ENCODE measurements around the gene ADCY2.

The ADCY2 gene

GRCh38 chr5:7834982-7835381 is 439.0 kb downstream of the ADCY2 start:
- no peak for DNase-seq (ENCODE audit: low read depth)

GRCh38 chr5:7837403-7837802 is 441.5 kb downstream of the ADCY2 start:
- DNase-seq (ENCODE audit: low read depth): no peak

GRCh38 chr5:7842531-7842930 is 446.6 kb downstream of the ADCY2 start:
- no peak for DNase-seq (ENCODE audit: low read depth)

- DNase-seq (ENCODE audit: low read depth): no peak
These were observed 449.0 kb downstream of the ADCY2 start for GRCh38 chr5:7844901-7845300.

GRCh38 chr5:7845557-7845956 is 449.6 kb downstream of the ADCY2 start:
- no peak for DNase-seq (ENCODE audit: low read depth)

- DNase-seq (ENCODE audit: low read depth): no peak
These were observed 450.4 kb downstream of the ADCY2 start for GRCh38 chr5:7846327-7846726.

GRCh38 chr5:7848296-7848695 is 452.4 kb downstream of the ADCY2 start:
- no peak for DNase-seq (ENCODE audit: low read depth)

GRCh38 chr5:7849681-7850394 is 453.9 kb downstream of the ADCY2 start:
- no peak for DNase-seq (ENCODE audit: low read depth)

- no peak for DNase-seq (ENCODE audit: low read depth)
These were observed 454.7 kb downstream of the ADCY2 start, which contains the start of gene CFAP90 for GRCh38 chr5:7850395-7851239. CFAP90 (minus strand) TSS chr5:7851133; CDS start chr5:7851021, 112 bp downstream.

GRCh38 chr5:7851240-7851592 is 455.3 kb downstream of the ADCY2 start:
- no peak for DNase-seq (ENCODE audit: low read depth)

GRCh38 chr5:7851617-7852289 is 455.8 kb downstream of the ADCY2 start:
- no peak for DNase-seq (ENCODE audit: low read depth)

GRCh38 chr5:7852542-7852941 is 456.6 kb downstream of the ADCY2 start:
- no peak for DNase-seq (ENCODE audit: low read depth)

- no peak for DNase-seq (ENCODE audit: low read depth)
These were observed 457.1 kb downstream of the ADCY2 start for GRCh38 chr5:7852988-7853387.

- no peak for DNase-seq (ENCODE audit: low read depth)
These were observed 459.7 kb downstream of the ADCY2 start for GRCh38 chr5:7855611-7856010.

GRCh38 chr5:7856855-7857254 is 460.9 kb downstream of the ADCY2 start:
- DNase-seq (ENCODE audit: low read depth): no peak

- DNase-seq (ENCODE audit: low read depth): no peak
These were observed 461.4 kb downstream of the ADCY2 start for GRCh38 chr5:7857361-7857760.

GRCh38 chr5:7857926-7858632 is 462.1 kb downstream of the ADCY2 start:
- DNase-seq (ENCODE audit: low read depth): no peak

- DNase-seq (ENCODE audit: low read depth): no peak
These were observed 470.3 kb downstream of the ADCY2 start for GRCh38 chr5:7866196-7866595.

GRCh38 chr5:7867260-7867659 is 471.3 kb downstream of the ADCY2 start:
- DNase-seq (ENCODE audit: low read depth): no peak

GRCh38 chr5:7868427-7868772 is 472.5 kb downstream of the ADCY2 start:
- no peak for DNase-seq (ENCODE audit: low read depth)

GRCh38 chr5:7868773-7869473 is 473.0 kb downstream of the ADCY2 start, which contains the start of the genes FASTKD3 and MTRR:
FASTKD3 (minus strand) TSS chr5:7869031; CDS start chr5:7868083, 948 bp downstream.
MTRR (plus strand) TSS chr5:7869148; CDS start chr5:7870795, 1,647 bp downstream.
- peak; percentile 76 for DNase-seq (ENCODE audit: low read depth)
